Measurements from ENCODE around the gene CYP46A1.
A peak's percentile ranks its signal among the peaks of the same experiment; 100 is the strongest.
"Not testable (repeated sequence)": the region's sequence is repeated elsewhere in the genome, so short reads cannot be mapped to it uniquely, and the experiment has no call there.

Gene CYP46A1

DNA sequence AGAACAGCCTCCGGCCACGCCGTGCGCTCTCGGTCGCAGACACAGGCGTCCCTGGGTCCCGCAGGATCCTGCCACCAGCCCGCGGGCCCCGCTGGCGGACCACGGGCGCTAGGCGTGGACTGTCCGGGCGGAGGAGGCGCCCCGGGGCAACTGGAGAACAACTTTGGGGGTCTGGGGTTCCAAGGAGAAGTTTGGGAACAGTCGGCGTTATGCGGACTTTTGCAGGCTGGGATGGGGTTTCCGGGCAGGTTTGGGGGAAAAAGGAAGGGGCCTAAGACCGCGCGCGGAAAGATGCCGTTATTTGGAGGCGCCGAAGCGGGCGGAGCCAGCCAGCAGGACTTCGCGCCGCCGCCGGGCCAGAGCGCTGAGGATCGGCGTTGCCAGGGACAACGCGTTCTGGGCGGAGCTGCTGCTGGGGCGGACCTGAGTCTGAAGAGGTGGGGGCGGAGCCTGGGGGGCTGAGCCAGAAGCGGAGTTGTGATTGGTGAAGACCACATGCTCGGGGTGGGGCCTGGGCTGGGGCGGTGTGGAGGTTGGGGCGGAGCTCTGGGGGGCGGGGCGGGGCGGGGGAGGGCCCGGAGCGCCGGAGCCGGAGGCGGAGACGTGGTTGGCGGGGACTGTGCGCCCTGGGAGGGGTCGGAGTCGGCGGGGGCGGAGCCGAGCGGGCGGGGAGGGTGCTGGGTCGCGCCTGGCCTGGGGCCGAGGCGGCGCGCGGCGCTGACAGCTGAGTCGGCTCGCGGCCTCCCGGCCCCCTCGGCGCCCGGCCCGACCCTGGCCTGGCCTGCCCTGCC, at the start of gene CYP46A1:
CYP46A1 (plus strand) TSS at position 680 of the 791 bp plus-strand sequence. CDS start 120 bp downstream, outside the sequence.
- DNase-seq = peak; percentile 86 to 99 (median 97)

DNA sequence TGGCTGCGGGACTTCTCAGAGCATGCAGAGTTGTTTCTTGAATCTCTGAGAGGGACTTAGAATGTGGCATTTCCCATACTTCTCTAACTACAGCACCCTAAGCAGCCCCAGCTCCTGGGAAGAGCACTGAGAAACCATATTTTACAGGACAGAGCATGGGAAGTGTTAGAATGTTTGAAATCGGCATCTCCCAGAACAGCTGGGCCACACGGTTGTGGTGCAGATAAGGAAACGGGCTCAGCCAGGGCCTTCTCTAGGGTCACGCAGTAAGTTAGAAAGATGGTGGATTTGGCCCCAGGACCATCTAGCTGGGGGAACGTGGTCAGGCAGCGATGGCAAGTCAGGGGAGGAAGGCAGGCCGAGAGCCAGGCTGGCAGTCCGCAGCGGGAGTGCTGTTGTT, 49.7 kb upstream of the CYP46A1 start:
- DNase-seq = no peak

DNA sequence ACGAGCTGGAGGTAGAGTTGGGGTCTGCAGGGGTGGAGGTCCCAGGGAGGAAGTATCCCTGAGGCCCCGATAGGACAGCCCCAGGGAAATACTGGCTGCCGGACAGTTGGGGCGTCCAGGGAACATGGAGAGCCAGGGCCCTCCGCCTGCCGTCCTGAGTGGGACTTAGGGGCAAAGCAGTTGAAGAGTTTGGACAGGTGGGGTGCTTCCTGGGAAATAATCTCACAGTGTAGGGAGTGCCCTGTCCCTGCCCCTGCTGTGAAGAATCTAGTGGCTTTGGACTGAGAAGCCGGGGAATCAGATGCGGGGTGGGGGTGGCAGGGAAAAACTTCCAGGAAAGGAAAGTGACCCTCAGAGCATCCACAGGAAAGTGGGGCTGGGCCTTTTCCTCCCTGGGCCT, 49.0 kb upstream of the CYP46A1 start:
- no peak for DNase-seq

DNA sequence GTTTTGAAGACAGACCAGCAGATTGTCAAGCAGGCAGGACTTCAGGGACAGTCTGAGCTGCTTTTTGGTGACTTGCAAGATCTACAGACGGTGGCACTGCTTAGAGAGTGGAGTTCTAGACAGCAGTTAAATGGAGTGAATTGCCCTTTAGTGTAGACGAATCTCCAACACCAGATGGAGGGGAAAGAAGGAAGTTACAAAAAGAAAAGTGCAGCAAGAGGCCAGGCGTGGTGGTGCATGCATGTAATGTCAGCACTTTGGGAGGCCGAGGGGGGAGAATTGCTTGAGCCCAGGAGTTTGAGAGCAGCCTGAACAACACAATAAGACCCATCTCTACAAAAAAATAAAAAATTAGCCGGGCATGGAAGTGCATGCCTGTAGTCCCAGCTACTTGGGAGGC, 47.6 kb upstream of the CYP46A1 start:
- DNase-seq = no peak

DNA sequence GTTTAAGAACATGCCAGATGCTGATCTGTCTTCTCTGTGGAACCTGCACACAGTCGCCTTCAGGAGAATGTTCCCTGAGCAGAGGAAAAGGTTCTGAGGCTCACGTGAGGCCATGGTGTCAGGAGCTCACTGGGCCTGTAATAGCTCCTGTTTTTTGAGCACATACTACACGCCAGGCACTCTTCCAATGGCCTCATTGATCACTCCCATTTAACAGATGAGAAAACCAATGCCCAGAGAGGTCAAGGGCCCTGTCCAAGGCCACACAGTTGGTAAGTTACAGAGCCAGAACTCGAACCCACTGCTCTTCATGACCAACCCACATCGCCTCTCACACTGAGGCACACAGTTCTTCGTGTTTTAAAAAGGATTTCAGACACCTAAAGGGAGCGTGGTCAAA, 46.5 kb upstream of the CYP46A1 start:
- no peak for DNase-seq

DNA sequence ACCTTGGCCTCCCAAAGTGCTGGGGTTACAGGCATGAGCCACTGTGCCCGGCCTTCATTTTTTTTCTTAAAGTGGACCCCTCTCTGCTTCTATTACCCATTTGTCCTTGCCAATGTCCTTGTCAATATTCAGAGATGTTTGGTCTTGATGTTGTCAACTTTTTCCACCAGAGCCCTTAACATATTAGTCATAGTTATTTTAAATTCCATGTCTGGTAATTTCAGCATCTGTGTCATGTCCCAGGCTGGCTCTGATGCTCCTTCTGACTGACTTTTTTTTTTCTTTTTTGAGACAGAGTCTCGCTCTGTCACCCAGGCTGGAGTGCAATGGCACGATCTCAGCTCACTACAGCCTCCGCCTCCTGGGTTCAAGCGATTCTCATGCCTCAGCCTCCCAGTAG, 41.3 kb upstream of the CYP46A1 start:
- not testable (repeated sequence) for DNase-seq

DNA sequence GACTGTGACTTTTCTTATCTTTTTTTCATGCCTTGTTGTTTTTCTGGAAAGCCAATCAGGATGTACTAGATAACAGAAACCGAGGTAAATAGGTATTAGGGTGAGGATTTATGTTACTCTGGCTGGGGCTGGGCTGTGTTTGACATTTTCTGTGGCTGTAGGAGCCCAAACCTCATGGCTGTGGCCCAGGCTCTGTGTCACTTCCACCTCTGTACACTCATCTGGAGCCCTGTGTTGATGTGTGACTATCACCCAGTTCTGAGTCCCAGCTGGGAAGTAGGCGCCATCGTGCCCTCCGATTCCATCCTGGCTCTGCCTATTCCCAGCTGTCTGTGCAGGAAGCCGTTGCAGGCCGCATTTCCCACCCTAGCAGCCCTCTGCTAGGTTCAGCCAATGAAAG, 40.8 kb upstream of the CYP46A1 start:
- DNase-seq = no peak

DNA sequence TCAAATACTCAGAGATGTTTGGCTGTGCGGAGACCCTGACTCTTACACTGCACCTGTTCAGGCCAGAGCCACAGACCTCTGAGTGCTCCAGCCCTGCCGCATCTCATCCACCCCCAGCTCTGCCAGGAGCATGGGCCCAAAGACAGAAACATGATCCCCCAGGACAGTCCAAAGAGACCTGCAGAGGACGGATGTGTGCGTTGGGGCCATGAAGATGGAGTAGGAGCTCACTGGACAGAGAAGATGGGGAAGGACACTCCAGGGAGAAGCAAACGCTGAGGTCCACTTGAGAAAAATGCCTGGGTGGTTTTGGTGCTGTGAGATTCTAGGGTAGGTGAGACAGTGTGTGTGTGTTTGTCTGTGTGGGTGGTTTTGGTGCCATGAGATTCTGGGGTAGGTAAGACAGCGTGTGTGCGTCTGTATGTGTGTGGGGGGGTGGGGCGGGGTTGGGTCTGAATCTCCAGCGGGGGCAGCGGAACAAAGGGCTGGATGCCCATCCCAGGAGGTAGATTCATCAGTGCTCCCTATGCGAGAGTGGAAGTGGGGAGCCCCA, 40.0 kb upstream of the CYP46A1 start:
- no peak for DNase-seq

DNA sequence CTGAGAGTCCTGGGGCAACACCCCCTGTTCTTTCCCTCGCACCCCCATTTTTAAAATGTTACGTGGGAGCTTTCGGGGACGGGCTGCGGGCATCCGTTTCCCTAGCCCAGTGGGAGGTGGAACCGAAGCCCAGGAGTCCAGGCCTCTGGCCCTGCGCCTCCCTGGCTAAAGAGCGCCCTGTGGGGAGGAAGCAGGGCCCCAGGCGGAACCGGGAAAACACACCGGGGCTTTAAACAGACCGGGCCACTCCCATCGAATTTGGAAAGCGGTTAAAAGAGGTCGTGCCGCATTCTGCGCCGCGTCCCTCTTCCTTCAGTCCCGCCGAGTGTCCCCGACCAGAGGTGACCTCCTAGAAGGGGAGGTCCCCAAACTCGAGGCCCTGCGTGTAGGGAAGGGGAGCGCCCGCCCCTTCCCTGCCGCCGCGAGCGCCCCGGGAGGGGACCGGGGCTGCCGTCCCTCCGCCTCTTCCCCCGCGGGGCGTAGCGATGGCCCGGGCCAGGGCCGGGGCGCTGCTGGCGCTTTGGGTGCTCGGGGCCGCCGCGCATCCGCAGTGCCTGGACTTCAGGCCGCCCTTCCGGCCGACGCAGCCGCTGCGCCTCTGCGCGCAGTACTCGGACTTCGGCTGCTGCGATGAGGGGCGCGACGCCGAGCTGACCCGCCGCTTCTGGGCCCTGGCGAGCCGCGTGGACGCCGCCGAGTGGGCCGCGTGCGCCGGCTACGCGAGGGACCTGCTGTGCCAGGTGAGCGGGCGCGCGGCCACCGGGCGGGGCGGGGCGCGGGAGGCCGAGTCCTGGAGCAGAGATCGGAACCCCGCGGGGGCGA, 39.2 kb upstream of the CYP46A1 start, which contains the start of gene HHIPL1:
HHIPL1 (plus strand) TSS at position 407 of the 822 bp plus-strand sequence; CDS start at position 486, 79 bp downstream.
- DNase-seq = no peak

DNA sequence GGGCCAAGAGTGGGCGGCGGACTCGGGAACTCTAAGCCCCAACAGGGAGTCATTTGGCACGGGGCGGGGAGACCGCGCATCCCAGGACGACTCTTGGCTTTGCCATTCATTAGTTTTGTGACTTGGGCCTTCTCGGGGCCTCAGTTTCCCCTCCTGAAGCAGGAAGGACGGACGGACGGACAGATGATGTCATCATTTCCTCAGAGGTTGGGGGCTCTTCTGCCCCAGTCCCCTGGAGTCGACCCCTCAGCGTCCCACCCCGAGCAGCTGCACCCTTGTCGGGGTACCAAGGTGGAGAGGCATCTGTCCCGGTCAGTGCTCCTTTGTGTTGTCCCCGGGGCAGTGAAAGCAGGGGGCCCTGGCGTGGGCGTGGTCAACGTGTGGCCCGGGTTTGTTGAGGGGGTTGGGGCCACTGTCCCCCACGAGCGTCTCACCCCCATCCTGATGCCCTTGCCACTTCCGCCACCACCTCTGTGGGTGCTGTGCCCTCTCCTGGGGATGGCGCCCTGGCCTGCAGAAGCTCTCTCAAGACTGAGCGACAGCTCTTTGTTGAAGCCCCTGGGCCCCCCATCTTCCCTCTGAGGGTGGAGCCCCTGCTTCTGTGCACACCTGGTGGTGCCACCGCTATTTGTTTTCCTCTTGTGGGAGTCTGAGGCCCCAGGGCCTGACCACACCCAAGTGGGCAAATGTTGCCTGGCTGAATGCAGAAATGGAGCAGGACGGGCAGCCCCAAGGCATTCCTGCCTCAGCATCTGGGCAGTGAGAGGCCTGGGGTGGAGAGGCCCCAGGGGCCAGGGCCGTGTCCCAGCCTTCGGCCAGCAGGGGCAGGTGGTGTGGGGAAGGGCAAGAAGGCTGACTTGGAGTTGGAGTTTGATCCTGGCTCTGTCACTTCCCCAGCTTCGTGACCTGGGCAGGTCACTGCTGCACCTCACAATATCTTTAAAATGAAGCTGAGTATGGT, 38.3 kb upstream of the CYP46A1 start:
- no peak for DNase-seq

DNA sequence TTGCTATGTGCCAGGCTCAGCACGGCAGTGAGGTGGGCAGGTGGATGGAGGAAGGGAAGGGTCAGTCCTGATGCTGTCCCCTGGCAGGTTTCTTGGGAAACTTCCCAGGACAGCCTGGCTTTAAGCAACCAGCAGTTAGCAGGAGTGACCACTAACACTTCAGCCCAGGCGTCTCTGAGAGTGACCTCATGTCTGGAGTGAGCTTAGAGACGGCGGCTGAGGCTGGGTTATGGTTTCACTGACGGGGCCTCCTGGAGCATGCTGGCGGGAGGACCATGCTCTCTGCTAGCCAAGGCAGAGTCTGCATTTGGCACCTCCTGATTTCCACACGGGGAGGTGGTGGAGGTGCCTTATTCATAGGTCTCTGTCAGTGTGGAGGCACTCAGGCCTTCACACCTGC, 36.7 kb upstream of the CYP46A1 start:
- no peak for DNase-seq

DNA sequence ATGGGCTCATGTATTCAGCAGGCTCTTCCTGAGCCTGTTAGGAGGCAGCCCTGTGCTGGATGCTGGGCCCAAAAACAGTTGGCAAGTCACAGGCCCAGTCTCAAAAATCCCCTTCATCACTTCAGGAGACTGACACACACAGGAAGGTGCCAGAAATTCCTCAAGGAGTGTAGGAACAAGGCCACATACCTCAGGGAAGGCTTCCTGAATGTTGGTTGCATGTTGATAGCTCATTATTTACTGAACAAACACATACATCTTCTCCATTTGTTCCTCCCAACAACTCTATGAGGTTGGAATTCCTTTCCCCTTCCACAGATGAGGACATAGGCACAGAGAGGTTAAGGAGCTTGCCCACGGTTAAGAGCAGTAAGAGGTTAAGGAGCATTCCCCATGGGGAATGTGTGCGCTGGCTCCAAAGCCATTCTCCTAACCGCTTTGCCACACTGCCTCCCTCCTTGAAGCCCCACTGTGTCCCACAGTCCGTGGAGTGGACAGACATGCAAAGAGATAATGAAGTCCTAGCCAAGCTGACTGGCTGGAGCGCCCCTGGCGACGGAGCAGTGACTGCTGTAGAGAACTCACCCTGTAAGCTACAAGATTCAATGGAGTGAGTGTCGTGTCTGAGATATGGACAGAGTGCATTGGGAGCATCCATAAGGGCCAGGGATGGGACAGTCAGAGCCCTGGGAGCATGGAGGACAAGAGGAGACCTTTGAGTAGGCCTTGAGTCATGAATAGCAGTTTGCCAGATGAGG, 35.9 kb upstream of the CYP46A1 start:
- DNase-seq = no peak

DNA sequence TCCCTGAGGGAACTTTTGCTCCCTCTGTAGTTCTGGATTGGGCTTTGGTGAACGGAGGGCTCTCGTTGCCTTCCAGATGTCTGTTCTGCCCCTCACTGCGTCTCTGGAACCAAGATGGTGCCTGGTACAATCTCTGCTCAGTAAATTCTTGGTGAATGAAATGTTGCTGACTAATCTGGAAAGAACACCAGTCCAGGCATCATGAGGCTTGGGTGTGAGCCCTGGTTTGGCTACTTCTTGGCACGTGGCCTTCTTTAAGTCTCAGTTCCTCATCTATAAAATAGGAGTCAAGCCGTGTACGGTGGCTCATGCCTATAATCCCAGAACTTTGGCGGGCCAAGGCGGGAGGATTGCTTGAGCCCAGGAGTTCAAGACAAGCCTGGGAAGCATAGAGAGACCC, 34.9 kb upstream of the CYP46A1 start:
- DNase-seq = no peak

DNA sequence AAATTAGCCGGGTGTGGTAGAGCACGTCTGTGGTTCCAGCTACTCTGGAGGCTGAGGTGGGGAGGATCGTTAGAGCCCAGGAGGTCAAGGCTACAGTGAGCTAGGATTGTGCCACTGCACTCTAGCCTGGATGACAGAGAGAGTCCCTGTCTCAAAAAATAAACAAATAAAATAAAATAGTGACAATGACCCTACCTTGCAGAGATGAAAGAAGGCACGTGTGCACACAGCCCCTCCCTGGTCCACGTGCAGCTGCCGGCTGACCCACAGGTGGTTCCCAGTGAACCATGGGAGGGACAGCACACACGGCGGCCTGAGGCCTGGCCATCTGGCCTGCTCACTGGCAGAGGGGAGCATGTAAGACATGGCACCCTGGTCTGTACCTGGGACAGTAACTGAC, 34.5 kb upstream of the CYP46A1 start:
- DNase-seq = no peak

DNA sequence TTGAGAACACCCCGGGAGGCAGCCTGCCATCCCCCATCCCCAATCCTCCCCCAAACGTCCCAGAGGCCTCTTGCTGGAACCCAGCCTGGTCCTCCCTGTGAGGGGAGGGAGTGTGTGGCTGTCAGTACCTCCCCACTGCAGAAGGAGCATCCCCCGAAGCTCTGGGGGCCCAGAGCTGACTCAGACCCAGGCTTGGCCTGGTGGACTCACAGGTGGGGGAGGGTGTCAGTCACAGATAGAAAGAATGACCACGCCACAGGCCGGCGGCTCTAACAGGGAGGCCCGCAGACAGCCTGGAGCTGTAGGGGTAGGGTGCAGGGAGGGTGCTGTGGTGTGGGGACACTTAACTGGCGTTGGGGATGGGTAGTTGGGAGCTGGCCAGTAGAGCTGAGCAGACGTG, 33.9 kb upstream of the CYP46A1 start:
- DNase-seq = no peak

DNA sequence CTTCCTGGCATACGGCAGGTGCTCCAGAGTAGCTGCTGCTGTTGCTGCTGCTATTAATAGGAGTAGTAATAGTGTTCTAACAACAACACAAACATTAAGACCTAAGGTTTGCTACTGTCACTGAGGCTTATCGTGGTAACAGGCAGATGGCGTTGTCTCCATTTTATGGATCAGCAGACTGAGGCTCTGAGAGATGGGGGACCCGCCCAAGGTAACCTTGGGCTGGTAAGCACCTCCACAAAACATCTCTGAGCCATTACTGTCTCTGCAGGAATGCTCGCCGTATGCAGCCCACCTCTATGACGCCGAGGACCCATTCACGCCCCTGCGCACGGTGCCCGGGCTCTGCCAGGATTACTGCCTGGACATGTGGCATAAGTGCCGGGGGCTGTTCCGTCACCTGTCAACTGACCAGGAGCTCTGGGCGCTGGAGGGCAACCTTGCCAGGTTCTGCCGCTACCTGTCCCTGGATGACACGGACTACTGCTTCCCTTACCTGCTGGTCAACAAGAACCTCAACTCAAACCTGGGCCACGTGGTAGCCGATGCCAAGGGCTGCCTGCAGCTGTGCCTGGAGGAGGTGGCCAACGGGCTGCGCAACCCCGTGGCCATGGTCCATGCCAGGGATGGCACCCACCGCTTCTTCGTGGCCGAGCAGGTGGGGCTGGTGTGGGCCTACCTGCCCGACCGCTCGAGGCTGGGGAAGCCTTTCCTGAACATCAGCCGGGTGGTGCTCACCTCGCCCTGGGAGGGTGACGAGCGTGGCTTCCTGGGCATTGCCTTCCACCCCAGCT, 31.9 kb upstream of the CYP46A1 start:
- DNase-seq = no peak

DNA sequence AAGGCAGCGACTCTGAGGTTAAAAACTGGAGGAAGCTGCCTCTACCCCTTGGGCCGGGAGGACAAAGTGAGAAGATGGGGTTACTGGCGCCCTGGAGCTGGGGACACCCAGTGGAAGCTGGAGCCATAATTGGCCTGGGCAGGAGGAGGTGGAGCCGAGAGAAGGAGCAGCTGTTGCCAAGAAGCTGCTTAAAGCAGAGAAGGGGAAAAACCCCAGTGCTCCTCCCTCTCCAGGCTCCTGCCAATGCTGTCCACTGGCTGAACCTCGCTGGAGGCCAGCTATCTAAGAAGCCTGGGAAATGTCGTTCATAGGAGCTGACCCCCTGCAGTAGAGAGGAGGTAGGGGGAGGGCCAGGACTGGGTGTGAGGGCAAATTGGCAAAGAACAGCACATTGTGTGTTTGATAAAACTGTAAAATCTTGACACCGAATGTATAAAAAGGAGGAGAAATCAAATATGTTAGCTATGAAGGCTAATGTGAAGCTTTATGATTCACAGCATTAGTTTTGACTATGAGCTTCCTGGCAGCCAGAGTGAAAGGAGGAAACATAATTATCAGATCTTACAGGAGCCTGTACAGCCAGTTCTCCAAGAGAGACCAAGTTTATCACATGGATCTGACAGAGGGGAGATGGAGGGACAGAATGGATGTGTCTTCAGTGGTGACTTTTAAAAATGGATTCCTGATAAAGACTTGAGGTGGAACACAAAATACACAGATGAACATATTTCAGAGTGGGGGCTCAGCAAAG, 29.7 kb upstream of the CYP46A1 start:
- peak in 3 of 14 donors; percentile 8 to 22 (median 17) for DNase-seq

DNA sequence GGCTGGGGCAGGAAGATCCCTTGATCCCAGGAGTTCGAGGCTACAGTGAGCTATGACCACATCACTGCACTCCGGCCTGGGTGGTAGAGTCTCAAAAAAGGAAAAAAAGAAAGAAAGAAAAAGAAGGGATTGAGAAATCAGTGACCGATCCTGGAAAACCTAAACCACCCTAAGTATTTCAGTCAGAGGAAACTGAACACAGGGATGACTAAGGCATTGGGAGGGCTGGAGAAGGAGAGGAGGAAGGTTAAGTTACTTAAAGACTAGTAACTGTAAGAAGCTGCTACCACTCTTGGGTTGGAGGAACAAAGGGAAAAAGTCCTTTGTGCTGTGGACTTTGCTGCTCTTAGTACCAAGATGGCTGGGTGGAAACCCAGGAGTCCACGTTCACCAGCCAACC, 28.6 kb upstream of the CYP46A1 start:
- no peak for DNase-seq

DNA sequence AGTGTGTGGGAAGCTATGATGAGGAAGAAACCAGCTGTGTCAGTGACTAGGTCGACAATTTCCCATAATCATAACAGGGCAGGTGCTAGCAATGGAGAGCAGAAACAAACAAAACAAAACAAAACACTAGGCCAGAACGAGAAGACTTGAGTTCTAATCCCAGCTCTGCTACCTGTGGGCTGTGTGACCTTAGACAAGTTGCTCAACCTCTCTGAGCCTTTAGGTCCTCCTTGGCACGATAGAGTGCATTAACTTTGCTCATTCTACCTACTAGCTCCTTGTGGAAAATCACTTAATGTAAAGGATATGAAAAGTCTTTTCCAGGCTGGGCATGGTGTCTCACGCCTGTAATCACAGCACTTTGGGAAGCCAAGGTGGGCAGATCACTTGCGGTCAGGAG, 27.9 kb upstream of the CYP46A1 start:
- DNase-seq = no peak

DNA sequence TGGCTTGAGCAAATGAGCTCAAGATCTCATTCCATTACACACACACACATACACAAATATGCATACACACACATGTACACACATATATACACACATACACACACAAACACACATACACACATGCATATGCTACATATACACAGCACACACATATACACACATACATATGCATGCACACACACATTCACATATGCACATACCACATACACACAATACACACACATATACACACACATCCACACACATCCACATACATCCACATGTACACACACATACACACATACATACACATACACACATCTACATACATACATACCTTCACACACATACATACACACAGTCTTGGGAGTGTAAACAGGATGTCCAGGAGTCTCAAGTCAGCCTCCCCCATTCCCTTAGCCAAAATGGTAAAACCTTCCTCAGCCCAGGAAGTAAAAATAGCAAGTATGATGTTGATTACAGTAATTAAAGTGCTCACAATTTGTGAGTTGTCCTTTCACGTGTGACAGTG, 26.4 kb upstream of the CYP46A1 start:
- no peak for DNase-seq
